Measurements from ENCODE around the gene RETREG1.

GRCh38 chr5:16465544-16466432, 151.0 kb downstream of the RETREG1 start, which contains the start of gene ZNF622:
- TF ChIP-seq, protein P1, sequence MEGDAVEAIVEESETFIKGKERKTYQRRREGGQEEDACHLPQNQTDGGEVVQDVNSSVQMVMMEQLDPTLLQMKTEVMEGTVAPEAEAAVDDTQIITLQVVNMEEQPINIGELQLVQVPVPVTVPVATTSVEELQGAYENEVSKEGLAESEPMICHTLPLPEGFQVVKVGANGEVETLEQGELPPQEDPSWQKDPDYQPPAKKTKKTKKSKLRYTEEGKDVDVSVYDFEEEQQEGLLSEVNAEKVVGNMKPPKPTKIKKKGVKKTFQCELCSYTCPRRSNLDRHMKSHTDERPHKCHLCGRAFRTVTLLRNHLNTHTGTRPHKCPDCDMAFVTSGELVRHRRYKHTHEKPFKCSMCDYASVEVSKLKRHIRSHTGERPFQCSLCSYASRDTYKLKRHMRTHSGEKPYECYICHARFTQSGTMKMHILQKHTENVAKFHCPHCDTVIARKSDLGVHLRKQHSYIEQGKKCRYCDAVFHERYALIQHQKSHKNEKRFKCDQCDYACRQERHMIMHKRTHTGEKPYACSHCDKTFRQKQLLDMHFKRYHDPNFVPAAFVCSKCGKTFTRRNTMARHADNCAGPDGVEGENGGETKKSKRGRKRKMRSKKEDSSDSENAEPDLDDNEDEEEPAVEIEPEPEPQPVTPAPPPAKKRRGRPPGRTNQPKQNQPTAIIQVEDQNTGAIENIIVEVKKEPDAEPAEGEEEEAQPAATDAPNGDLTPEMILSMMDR (conservative IDR thresholded peaks at IDR 0.05; ENCODE audit: low read depth, low read length): no peak
- TF ChIP-seq EZH2 (IDR thresholded peaks at IDR 0.05; ENCODE audit: borderline replicate concordance, low read depth, low read length, poor library complexity, severe bottlenecking): no peak
